ENCODE data around the gene MYO10.
"Not testable (repeated sequence)": the region's sequence is repeated elsewhere in the genome, so short reads cannot be mapped to it uniquely, and the experiment has no call there.

Gene MYO10

DNA sequence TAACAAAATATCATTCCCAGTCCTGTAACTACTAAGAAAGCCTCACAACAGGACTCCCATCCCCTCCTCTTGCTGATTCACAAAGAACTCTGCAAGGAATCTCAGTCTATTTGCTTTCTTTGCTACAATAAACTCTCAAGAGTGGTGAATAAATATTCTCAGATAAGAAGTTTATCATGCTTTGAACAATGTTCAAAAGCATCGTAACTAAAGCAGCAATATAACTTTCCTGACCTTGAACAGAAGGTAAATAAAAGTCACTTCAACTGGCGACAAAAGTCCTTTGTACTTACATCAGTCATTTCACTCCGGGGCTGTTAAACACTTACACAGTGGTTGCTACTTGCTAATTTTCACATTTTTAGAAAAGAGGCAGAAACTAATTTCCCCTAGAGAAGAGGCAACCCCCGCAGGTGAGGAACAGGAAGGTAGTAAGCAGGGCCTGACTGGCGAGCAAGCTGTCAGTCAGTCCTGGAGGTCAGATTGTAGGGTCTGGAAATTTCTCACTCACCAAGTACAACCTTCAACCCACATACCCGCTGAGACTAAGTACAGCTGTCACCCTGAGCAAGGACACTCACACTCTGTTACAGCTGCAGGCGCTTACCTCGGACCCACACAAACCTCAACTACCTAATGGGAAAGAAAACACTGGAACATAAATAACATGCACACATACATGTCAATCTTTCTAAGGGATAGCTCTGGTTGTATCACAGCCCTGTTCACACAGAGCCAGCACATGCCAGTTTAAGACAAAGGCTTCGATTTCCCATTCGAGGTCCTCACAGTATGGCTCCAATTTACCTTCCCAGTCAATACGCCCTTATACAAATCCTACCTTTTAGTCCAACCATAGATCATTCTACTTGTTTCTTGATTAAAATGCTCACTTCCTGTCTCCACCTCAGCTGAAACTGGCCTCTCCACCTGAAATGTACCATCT, 214.7 kb downstream of the MYO10 start:
- DNase-seq (no peak), ATAC-seq (ENCODE audit: insufficient read depth, low read depth) (no peak)
- no peak overlapping the region for H3K4me3 ChIP-seq (ENCODE audit: low read depth in 1 of 2, low read length in 2 of 2)
- no peaks in the 10 kb centered on the region for H3K27me3 ChIP-seq (ENCODE audit: insufficient read depth, low read length, poor library complexity)
- no peaks in the 10 kb centered on the region for H3K36me3 ChIP-seq (ENCODE audit: insufficient read depth, low read length)
- no peak overlapping the region for H2AFZ ChIP-seq (ENCODE audit: low read depth, low read length)
- H3K4me1 ChIP-seq (ENCODE audit: insufficient read depth, low read length) = peaks cover 7% of the 10 kb centered on the region
- no peaks in the 10 kb centered on the region for H4K20me1 ChIP-seq (ENCODE audit: insufficient read depth, low read length)
- no peak overlapping the region for H3K4me2 ChIP-seq (ENCODE audit: insufficient read depth, low read length)
- TF ChIP-seq EZH2 (IDR thresholded peaks at IDR 0.05; ENCODE audit: borderline replicate concordance, low read depth, low read length, severe bottlenecking) = no peak
- TF ChIP-seq, protein P1, sequence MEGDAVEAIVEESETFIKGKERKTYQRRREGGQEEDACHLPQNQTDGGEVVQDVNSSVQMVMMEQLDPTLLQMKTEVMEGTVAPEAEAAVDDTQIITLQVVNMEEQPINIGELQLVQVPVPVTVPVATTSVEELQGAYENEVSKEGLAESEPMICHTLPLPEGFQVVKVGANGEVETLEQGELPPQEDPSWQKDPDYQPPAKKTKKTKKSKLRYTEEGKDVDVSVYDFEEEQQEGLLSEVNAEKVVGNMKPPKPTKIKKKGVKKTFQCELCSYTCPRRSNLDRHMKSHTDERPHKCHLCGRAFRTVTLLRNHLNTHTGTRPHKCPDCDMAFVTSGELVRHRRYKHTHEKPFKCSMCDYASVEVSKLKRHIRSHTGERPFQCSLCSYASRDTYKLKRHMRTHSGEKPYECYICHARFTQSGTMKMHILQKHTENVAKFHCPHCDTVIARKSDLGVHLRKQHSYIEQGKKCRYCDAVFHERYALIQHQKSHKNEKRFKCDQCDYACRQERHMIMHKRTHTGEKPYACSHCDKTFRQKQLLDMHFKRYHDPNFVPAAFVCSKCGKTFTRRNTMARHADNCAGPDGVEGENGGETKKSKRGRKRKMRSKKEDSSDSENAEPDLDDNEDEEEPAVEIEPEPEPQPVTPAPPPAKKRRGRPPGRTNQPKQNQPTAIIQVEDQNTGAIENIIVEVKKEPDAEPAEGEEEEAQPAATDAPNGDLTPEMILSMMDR (IDR thresholded peaks at IDR 0.05; ENCODE audit: borderline replicate concordance, extremely low read depth, low read length, poor library complexity, severe bottlenecking) = no peak
- H3K27ac ChIP-seq (ENCODE audit: low read length) = no peak overlapping the region
- no peak overlapping the region for H3K9ac ChIP-seq (ENCODE audit: low read depth, low read length)
- H3K79me2 ChIP-seq (ENCODE audit: insufficient read depth, low read length) = no peaks in the 10 kb centered on the region
- H3K9me3 ChIP-seq (ENCODE audit: insufficient read depth, low read length, severe bottlenecking) = no peaks in the 10 kb centered on the region

DNA sequence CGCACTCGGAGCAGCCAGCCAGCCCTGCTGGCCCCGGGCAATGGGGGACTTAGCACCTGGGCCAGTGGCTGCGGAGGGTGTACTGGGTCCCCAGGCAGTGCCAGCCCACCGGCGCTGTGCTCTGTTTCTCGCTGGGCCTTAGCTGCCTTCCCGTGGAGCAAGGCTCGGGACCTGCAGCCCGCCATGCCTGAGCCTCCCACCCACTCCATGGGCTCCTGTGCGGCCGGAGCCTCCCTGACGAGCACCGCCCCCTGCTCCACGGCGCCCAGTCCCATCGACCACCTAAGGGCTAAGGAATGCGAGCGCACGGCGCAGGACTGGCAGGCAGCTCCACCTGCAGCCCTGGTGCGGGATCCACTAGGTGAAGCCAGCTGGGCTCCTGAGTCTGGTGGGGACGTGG, 218.1 kb downstream of the MYO10 start:
- not testable (repeated sequence) for H4K20me1 ChIP-seq (ENCODE audit: insufficient read depth, low read length); H3K4me1 ChIP-seq (ENCODE audit: insufficient read depth, low read length); H3K9me3 ChIP-seq (ENCODE audit: insufficient read depth, low read length, severe bottlenecking); H3K4me2 ChIP-seq (ENCODE audit: insufficient read depth, low read length); H3K27me3 ChIP-seq (ENCODE audit: insufficient read depth, low read length, poor library complexity); DNase-seq; ATAC-seq (ENCODE audit: insufficient read depth, low read depth); H2AFZ ChIP-seq (ENCODE audit: low read depth, low read length); H3K36me3 ChIP-seq (ENCODE audit: insufficient read depth, low read length); H3K27ac ChIP-seq (ENCODE audit: low read length); H3K9ac ChIP-seq (ENCODE audit: low read depth, low read length); H3K4me3 ChIP-seq (ENCODE audit: low read depth in 1 of 2, low read length in 2 of 2); H3K79me2 ChIP-seq (ENCODE audit: insufficient read depth, low read length)

DNA sequence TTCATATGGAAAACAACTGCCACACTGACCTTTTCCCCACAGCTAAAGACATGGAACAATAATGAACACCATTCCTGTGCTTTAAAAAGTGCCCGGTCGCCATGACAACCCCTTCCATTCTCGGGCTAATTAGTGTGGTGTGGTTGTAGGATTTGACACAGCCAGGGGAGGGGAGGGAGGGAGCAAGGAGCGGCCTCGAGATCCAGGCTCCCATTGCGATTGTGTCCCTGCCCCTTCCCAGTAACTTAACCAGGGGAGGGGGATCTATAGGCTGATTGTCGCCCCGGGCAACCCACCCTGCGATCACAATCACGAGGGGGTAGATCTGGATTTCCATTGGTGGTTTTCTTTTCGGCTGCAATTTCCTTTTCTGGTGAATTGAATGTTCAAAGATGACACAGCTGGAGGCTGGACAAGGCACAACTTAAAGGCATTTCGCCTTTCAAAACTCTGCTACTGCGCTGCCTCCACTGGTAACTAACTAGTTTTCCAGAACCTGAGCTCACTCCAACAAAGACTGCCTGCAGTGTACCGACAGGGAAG, 222.6 kb downstream of the MYO10 start:
- Histone ChIP-seq H3K27ac (ENCODE audit: low read length) (no peak overlapping the region), H3K4me1 (ENCODE audit: insufficient read depth, low read length) (no peaks in the 10 kb centered on the region), H3K9ac (ENCODE audit: low read depth, low read length) (no peak overlapping the region), H4K20me1 (ENCODE audit: insufficient read depth, low read length) (no peaks in the 10 kb centered on the region), H3K9me3 (ENCODE audit: insufficient read depth, low read length, severe bottlenecking) (no peaks in the 10 kb centered on the region), H3K79me2 (ENCODE audit: insufficient read depth, low read length) (no peaks in the 10 kb centered on the region), H2AFZ (ENCODE audit: low read depth, low read length) (no peak overlapping the region), H3K36me3 (ENCODE audit: insufficient read depth, low read length) (no peaks in the 10 kb centered on the region), H3K27me3 (ENCODE audit: insufficient read depth, low read length, poor library complexity) (no peaks in the 10 kb centered on the region), H3K4me3 (ENCODE audit: low read depth in 1 of 2, low read length in 2 of 2) (no peak overlapping the region), H3K4me2 (ENCODE audit: insufficient read depth, low read length) (no peak overlapping the region)
- DNase-seq (no peak), ATAC-seq (ENCODE audit: insufficient read depth, low read depth) (no peak)
- TF ChIP-seq, protein P1 (IDR thresholded peaks at IDR 0.05; ENCODE audit: borderline replicate concordance, extremely low read depth, low read length, poor library complexity, severe bottlenecking) = no peak

DNA sequence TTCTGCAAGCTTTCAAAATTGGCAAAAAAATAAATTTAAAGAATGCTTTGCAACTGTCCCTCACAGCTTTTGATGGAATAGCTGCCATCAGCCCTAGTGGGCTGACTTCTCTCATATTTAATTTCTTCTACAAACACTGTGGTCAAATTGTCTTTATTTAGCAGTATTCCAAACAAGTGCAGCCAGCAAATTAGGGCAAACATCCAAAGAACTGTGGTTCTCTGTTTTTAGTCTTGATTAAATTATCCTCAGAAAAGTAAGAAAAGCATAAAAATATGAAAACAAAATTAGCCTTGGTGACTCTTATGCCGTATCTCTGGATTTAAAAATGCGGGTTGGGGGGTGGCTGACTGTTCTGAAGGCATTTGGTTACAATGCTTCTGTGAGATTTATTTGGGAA, 223.5 kb downstream of the MYO10 start:
- H3K79me2 ChIP-seq (ENCODE audit: insufficient read depth, low read length) = no peaks in the 10 kb centered on the region
- no peak overlapping the region for H3K4me2 ChIP-seq (ENCODE audit: insufficient read depth, low read length)
- no peaks in the 10 kb centered on the region for H3K27me3 ChIP-seq (ENCODE audit: insufficient read depth, low read length, poor library complexity)
- H3K27ac ChIP-seq (ENCODE audit: low read length) = no peak overlapping the region
- no peak overlapping the region for H3K4me3 ChIP-seq (ENCODE audit: low read depth in 1 of 2, low read length in 2 of 2)
- no peaks in the 10 kb centered on the region for H3K4me1 ChIP-seq (ENCODE audit: insufficient read depth, low read length)
- H4K20me1 ChIP-seq (ENCODE audit: insufficient read depth, low read length) = no peaks in the 10 kb centered on the region
- TF ChIP-seq, protein P1 (IDR thresholded peaks at IDR 0.05; ENCODE audit: borderline replicate concordance, extremely low read depth, low read length, poor library complexity, severe bottlenecking) = no peak
- no peak for TF ChIP-seq EZH2 (IDR thresholded peaks at IDR 0.05; ENCODE audit: borderline replicate concordance, low read depth, low read length, severe bottlenecking)
- DNase-seq (no peak), ATAC-seq (ENCODE audit: insufficient read depth, low read depth) (no peak)
- no peaks in the 10 kb centered on the region for H3K36me3 ChIP-seq (ENCODE audit: insufficient read depth, low read length)
- H2AFZ ChIP-seq (ENCODE audit: low read depth, low read length) = no peak overlapping the region
- no peak overlapping the region for H3K9ac ChIP-seq (ENCODE audit: low read depth, low read length)
- no peaks in the 10 kb centered on the region for H3K9me3 ChIP-seq (ENCODE audit: insufficient read depth, low read length, severe bottlenecking)
